Gastroesophageal sphincter (tissue), 3 donors: ENCODE measurements around the gene GREM1.

Experiments used
- CTCF ChIP-seq, 4 experiments: fragments of 200-600 bp in 2 of 4; fragments of 450-650 bp in 2 of 4; sonication (generic) in 1 of 4; IDR thresholded peaks; one replicate each; pipeline ENCODE4 v1.5.1; 2017 to 2019; ENCODE audit warnings: antibody characterized with exemption in 4 of 4, mild to moderate bottlenecking in 2 of 4, moderate library complexity in 2 of 4
- EP300 ChIP-seq: sonication (generic); formaldehyde crosslinking; IDR thresholded peaks from one replicate; pipeline ENCODE4 v1.6.1; 2017; ENCODE audit warnings: antibody characterized with exemption, mild to moderate bottlenecking
- POLR2A ChIP-seq, 2 donors: fragments of 450-650 bp; IDR thresholded peaks; one replicate each; pipeline ENCODE4 v1.6.1; 2017; ENCODE audit warnings: antibody characterized with exemption in 2 of 2, mild to moderate bottlenecking in 2 of 2, moderate library complexity in 1 of 2
- POLR2AphosphoS5 ChIP-seq: sonication (generic); formaldehyde crosslinking; IDR thresholded peaks from one replicate; pipeline ENCODE4 v1.6.1; 2017; ENCODE audit warnings: antibody characterized with exemption

- no peak for TF ChIP-seq CTCF (IDR thresholded peaks at IDR 0.05)
- no peak for TF ChIP-seq POLR2AphosphoS5
- no peak for TF ChIP-seq POLR2A (IDR thresholded peaks at IDR 0.05)
- no peak for TF ChIP-seq EP300
Observed at GRCh38 chr15:32691689-32692038, 26.1 kb upstream of the GREM1 start.
